22Rv1 (cell line): ENCODE measurements around the gene FXYD6.

Source experiments
- CTCF ChIP-seq: fragments of 450-650 bp; IDR thresholded peaks from 2 replicates; pipeline ENCODE4 v1.5.1; 2017; ENCODE audit warnings: mild to moderate bottlenecking
- ZFX ChIP-seq: fragments of 450-650 bp; IDR thresholded peaks from 2 replicates; pipeline ENCODE4 v1.6.1; 2017; ENCODE audit warnings: antibody characterized with exemption, borderline replicate concordance

DNA sequence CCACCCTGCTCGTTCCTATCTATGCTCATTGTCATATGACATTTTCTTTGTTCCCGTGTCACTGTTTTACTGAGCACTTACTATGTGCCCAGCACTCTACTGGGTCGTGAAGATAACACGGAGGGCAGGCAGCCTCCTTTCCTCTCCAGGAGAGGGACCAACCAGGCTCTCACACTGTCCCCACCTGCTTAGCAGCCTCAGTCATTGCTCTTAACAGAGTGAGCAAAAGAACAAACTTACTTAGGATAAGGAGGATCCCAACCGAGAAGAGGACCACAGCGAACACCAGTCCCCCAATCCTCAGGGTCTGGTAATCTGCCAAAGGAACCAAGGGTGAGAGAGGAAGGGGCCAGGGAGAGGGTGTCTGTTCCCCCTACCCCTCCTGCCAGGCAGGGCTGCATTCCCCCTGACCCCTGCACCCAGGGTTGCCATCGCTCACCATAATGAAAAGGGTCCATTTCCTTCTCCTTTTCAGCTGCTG is 34.9 kb downstream of the FXYD6 start:
- TF ChIP-seq CTCF (no peak), ZFX (no peak)
